GM21526 (cell line): Measurements from ENCODE around the gene SEC22C.
"Not testable (repeated sequence)": the region's sequence is repeated elsewhere in the genome, so short reads cannot be mapped to it uniquely, and the experiment has no call there.

Experiments used
- ATAC-seq: cut with Tn5 transposase; IDR thresholded peaks from one replicate; pipeline ENCODE4 v1.9.1; 2021; ENCODE audit warnings: moderate library complexity; ENCODE audit not compliant: unreplicated experiment, low FRiP score

Gene SEC22C, protein sequence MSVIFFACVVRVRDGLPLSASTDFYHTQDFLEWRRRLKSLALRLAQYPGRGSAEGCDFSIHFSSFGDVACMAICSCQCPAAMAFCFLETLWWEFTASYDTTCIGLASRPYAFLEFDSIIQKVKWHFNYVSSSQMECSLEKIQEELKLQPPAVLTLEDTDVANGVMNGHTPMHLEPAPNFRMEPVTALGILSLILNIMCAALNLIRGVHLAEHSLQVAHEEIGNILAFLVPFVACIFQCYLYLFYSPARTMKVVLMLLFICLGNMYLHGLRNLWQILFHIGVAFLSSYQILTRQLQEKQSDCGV

DNA sequence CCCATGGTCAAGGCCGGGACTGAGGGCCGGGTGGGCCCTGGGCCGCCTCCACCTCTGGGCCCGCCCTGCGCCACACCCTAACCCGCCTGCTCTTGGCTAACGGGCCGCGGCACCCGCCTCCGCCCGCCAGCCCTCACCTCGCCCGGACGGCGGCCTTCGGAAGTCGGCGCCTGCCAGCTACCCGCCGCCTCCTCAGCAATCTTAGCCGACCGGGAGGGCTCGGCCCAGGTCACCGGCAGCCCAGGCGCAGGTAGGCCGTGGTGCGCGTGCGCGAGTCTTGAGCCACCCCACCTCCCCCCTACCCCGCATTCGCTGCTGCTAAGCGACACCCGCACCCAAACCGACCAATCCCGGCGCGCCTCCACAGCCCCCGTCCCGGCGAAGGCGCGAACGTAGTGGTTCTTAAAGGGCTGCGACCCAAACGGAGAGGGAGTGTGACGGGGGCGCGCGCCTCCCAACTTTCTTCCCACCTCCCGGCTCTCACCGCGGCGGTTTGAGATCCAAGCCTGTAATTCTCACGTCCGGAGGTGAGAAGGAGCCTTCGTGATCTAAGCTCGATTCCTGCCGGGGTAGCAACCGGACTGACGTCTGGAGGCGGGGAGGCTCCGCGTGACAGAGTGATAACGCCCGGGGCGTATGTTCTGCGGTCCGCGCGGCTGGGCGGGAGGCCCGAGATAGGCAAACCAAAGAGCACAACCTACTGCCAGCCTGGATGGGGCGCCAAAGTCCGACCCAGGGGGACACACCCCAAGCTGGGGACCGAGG is at the start of gene SEC22C:
TSS of gene SEC22C (minus strand) at position 259 of the 765 bp plus-strand sequence. CDS start 12,921 bp downstream, outside the sequence.
- peak; percentile 80 for ATAC-seq

DNA sequence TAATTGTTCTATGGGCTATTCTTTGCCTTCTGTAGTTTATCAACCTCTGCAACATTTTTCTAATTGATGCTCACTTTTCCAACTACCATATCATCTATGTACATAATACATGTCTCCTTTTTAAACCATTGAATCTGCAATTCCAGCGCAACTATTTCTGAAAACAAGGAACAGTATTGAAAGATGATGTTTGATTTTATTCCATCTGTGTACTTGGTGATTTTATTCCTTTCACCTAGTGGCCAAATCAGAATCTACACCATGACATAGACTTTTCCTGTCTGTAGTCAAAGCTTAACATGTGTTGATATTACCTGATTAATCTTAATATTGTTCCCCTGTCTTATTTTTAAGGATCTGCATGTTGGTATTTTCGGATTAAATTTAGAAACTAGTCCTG is 31.7 kb upstream of the SEC22C start:
- no peak for ATAC-seq

- ATAC-seq, result no peak
Measured at GRCh38 chr3:42612928-42613327, 31.2 kb upstream of the SEC22C start.

- ATAC-seq, result no peak
Measured at GRCh38 chr3:42612217-42612616, 30.4 kb upstream of the SEC22C start.

- ATAC-seq, result no peak
Measured at GRCh38 chr3:42610976-42611375, 29.2 kb upstream of the SEC22C start.

GRCh38 chr3:42608581-42608980 is 26.8 kb upstream of the SEC22C start:
- no peak for ATAC-seq

DNA sequence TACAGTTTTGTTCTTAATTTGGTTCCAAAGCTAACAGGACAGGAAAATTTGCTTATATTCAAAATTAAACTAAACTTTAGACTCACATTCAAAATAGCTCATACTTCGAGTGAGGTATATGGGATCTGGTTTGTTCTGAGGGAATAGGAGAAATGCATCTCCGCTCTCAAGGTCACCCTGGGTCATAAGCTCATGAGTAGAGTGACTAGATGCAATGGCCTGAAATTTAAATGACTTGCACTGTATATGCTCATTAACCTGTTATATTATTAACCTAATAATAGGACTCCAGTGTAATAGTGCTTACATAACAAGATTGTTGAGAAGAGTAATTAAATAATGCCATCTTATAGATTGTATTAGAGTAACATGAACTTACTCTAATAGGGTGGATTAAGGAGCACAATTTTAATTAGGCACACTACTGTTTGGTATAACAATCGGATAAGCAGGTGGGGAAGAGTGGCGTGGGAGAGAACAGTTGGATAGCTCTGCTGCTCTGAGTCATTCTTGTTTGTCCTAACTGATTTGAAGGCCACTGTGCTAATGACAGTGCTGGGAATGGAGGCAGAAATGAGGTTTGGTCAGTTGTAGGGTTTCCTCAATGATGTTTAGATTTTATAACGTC is 23.9 kb upstream of the SEC22C start:
- no peak for ATAC-seq

DNA sequence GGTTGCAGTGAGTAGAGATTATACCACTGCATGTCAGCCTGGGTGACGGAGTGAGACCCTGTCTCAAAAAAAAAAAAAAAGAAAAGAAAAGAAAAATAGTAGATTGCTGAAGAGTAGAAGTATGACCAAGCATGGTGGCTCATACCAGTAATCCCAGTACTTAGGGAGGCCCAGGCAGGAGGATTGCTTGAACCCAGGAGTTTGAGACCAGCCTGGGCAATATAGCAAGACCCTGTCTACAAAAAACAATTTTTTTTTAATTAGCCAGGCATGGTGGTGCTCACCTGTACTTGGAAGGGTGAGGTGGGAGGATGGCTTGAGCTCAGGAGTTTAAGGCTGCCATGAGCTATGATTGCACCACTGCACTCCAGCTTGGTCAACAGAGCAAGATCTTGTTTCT is 21.2 kb upstream of the SEC22C start:
- no peak for ATAC-seq

DNA sequence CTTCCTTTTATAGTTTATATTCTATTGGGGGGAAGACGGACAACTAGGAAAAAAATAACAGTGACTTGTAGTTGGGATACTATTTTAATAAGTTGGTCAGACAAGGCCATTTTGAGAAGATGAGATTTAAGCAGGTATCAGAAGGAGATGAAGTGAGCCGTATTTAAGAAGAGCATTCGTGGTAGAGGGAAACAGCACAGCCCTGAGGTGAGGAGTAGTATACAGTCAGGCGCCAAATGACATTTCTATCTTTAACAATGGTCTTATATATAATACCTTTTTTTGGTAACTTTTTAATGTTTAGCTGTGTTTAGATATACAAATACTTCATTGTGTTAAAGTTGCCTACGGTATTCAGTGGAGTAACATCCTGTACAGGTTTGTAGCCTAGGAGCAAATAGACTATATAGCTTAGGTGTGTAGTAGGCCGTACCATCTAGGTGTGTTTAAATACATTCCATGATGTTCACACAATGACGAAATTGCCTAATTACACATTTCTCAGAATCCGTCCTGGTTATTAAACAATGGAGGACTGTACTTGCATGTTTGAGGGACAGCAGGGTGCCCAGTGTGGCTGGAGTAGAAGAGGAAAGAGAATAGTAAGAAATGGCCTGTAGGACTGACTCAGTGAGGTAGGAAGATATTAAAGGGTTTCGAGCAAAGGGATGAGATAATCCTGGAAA is 20.3 kb upstream of the SEC22C start:
- no peak for ATAC-seq

DNA sequence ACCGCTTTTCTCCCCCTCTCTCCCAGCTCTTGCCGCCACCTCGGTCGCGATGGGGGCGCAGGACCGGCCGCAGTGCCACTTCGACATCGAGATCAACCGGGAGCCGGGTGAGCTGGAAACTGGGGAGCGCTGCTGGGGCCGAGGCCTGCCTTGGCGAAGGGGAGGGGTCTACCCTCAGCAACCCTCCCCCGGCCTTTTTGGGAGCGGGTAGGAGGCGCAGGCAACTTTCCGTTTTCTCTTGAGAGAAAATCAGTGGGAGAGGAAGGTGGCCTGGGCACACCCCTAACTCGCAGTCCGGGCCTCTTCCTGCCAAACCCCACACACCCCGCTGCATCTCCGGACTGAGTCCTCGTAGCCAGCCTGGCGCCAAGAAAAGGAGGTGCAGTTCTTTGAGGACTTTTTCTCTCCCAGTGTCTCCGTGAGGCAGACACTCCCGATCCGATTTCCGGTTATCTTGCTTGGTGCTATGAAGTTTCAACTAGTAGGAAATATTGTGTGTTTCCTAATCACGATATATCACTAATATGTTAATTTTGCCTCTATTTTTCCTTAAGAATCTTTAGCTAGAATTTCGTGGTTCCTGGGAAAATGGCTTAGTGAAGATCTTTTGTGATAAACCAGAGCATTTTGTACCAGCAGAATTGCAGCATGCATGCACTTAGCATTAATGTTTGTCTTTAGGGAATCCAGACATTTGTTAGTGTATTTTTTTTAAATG is 19.4 kb upstream of the SEC22C start:
- peak; percentile 18 for ATAC-seq

DNA sequence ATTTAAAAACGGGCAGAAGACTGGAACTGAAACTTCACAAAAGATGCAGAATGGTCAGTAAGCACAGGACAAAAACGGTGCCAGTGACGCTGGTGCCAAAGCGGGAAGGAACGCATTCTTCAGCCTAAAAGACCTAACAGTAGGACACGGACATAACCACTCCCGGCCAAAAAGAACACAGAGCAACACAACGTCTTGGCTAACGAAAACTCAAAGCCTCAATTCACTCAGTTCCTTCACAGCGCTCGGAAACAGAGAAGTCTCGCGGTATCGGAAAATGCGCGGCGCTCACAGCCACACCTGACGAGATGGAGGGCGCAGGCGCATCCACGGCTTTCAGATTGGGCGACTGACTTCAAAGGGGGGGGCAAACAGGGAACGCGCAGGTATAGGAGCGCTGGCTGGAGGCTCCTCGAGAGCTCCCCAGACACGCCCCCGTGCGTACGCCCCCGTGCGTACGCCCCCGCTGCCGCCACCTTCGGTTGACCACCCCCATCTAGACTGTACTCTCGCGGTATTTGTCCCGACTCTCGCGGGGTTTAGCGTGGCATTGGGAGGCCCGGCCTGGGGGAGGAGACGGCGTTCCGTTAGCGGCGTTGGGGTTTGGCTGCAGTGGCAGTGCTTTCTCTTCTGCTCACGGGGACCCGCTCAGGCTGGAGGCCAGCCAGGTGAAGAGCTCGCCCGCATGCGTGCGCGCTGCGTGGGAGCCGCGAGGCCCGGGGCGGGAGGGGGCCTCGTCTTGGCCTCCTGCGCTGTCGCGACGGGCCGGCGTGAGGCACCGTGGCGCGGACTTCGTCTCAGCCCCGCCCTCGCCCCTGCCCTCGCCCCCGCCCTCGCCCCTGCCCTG is 18.6 kb upstream of the SEC22C start, which contains the start of gene NKTR:
TSS of gene NKTR (plus strand) at position 576 of the 847 bp plus-strand sequence. CDS start 321 bp downstream, outside the sequence.
- ATAC-seq, result peak; percentile 87

GRCh38 chr3:42597098-42597497 is 15.3 kb upstream of the SEC22C start:
- not testable (repeated sequence) for ATAC-seq

DNA sequence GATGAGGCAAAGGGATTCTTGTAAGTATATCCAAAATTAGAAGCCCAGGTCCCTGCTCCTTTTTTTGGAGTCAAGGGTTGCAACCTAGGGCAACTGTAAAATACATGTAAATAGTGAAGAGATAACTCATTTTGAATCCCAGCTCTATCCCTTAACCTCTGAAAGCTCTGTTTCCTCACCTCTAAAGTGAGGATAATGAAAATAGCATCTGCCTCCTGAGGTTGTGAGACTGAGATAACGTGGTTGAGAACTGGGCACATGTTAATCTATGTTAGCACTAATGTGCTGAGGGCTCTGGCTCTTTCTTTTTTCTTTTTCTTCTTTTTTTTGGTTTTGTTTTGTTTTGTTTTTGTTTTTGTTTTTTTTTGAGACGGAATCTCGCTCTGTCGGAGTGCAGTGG is 13.9 kb upstream of the SEC22C start:
- ATAC-seq, result no peak

DNA sequence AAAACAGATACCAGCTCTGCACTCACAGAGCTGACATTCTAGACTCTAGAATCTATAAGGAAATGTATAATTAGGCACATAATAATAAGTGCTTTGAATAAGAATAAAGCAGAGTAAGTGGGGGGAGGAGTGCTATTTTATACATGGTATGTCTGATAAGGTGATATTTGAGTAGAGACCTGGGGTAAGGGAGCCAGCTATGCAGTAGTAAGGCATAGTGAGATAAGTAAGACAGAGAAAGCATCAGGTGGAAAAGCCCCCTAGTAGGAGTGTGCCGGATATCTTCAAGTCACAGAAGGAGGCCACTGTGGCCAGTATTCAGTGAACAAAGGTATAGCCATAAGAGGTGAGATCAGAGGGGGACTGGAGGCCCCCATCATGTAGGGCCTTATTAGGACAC is 11.9 kb upstream of the SEC22C start:
- ATAC-seq, result no peak

DNA sequence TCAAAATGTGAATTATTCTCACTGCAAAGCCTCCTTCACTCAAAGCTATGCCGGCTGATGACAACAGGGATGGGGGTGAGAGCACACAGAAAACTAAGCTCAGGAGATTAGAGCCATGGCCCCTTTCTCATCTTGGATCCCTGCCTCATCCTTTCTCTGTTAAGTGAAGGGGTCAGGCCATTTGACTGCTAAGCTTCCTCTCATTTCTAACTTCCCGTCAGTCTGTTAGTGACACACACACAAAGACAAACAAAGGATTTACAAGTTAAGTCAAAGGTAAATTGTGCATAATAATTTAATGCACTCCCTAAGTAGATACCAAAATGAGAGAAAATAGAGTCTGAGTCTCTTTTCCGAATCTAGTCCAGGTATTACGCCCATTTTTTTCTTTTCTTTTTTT is 10.0 kb upstream of the SEC22C start:
- ATAC-seq, result no peak

DNA sequence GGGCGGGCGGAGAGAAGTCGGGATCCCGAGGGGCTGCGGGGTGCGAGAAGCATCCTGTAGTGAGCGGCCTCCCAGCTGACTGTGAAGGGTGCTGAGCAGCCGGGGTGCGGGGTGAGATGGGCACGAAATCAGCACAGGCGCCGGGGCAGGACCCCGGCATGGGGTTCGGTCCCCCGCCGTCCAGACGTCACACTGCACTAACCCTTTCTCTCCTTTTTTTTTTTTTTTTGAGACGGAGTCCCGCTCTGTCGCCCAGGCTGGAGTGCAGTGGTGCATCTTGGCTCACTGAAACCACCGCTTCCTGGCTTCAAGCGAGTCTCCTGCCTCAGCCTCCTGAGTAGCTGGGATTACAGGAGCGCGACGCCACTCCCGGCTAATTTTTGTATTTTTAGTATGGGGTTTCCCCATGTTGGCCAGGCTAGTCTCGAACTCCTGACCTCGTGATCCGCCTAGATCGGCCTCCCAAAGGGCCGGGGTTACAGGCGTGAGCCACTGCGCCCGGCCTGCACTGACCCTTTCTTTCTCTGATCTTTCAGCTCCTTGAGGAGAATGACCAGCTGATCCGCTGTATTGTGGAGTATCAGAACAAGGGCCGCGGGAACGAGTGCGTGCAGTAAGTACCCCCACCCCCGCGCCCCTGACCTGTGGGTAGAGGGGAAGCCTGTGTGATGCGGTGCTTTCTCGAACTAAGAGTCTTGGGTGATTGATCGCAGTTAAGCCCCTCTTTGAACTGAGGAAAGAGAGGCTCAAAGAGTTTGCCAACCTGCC is 9.4 kb upstream of the SEC22C start:
- no peak for ATAC-seq

GRCh38 chr3:42589382-42590109 is 7.8 kb upstream of the SEC22C start:
- ATAC-seq, result no peak

GRCh38 chr3:42588625-42589024 is 6.9 kb upstream of the SEC22C start:
- no peak for ATAC-seq
